Suppressor macrophage treated with lipopolysaccharide for 1 hour (primary cell): Measurements from ENCODE around the gene ZNF484.
"Not testable (repeated sequence)": the region's sequence is repeated elsewhere in the genome, so short reads cannot be mapped to it uniquely, and the experiment has no call there.

ENCODE experiments used
- DNase-seq, 3 donors: peaks; one replicate each; pipeline ENCODE4 v3.0.0-alpha.2; 2020 to 2022

Gene ZNF484

GRCh38 chr9:92857236-92857635 lies 20.6 kb downstream of the ZNF484 start:
- DNase-seq: no peak

GRCh38 chr9:92853716-92854115 lies 24.1 kb downstream of the ZNF484 start:
- DNase-seq: no peak

GRCh38 chr9:92850898-92851297 lies 26.9 kb downstream of the ZNF484 start:
- no peak for DNase-seq

GRCh38 chr9:92848740-92849139 lies 29.1 kb downstream of the ZNF484 start:
- not testable (repeated sequence) for DNase-seq

GRCh38 chr9:92846662-92847145 lies 31.1 kb downstream of the ZNF484 start:
- DNase-seq: no peak

GRCh38 chr9:92838411-92838810 lies 39.4 kb downstream of the ZNF484 start:
- not testable (repeated sequence) for DNase-seq

GRCh38 chr9:92837191-92837590 lies 40.6 kb downstream of the ZNF484 start:
- no peak for DNase-seq

GRCh38 chr9:92829420-92829819 lies 48.4 kb downstream of the ZNF484 start:
- no peak for DNase-seq

- DNase-seq: not testable (repeated sequence)
These were observed 52.8 kb downstream of the ZNF484 start for GRCh38 chr9:92825065-92825464.

GRCh38 chr9:92820964-92821363 lies 56.9 kb downstream of the ZNF484 start:
- no peak for DNase-seq

- not testable (repeated sequence) for DNase-seq
These were observed 57.9 kb downstream of the ZNF484 start for GRCh38 chr9:92819898-92820297.

- DNase-seq: peak in 1 of 3 donors; percentile 34
These were observed 68.1 kb downstream of the ZNF484 start for GRCh38 chr9:92809629-92810326.

- peak; percentile 64 to 81 (median 64) for DNase-seq
These were observed 68.9 kb downstream of the ZNF484 start for GRCh38 chr9:92808726-92809451.

- DNase-seq: peak in 1 of 3 donors; percentile 15
These were observed 69.8 kb downstream of the ZNF484 start for GRCh38 chr9:92807757-92808725.

- DNase-seq: no peak
These were observed 70.6 kb downstream of the ZNF484 start for GRCh38 chr9:92807031-92807756.

- no peak for DNase-seq
These were observed 73.1 kb downstream of the ZNF484 start for GRCh38 chr9:92804727-92805126.

- no peak for DNase-seq
These were observed 79.5 kb downstream of the ZNF484 start for GRCh38 chr9:92798358-92798757.

- not testable (repeated sequence) for DNase-seq
These were observed 81.5 kb downstream of the ZNF484 start for GRCh38 chr9:92796337-92796804.

GRCh38 chr9:92795598-92796336 lies 82.1 kb downstream of the ZNF484 start:
- no peak for DNase-seq
